ENCODE data around the gene HCFC1R1.
A peak's percentile ranks its signal among the peaks of the same experiment; 100 is the strongest.
"Not testable (repeated sequence)": the region's sequence is repeated elsewhere in the genome, so short reads cannot be mapped to it uniquely, and the experiment has no call there.

The HCFC1R1 gene, protein sequence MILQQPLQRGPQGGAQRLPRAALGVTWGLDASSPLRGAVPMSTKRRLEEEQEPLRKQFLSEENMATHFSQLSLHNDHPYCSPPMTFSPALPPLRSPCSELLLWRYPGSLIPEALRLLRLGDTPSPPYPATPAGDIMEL

GRCh38 chr16:3023669-3024478 lies at the start of gene HCFC1R1, which contains the start of gene THOC6:
Gene HCFC1R1 (minus strand): TSS chr16:3023942. CDS start chr16:3023941, 1 bp downstream.
Gene THOC6 (plus strand): TSS chr16:3024035. CDS start chr16:3024327, 292 bp downstream.
- peak within 1 kb of the TSS; percentile 95 for H3K27ac ChIP-seq (ENCODE audit: low read length)
- peaks cover 2% of the 10 kb centered on the region for H3K27me3 ChIP-seq (ENCODE audit: low read depth, low read length)
- peak within 1 kb of the TSS; percentile 69 to 81 for H3K4me3 ChIP-seq (ENCODE audit: low read depth in 1 of 2, low read length in 2 of 2)
- peaks cover 15 to 38% of the 10 kb centered on the region in 2 donors for H3K36me3 ChIP-seq (ENCODE audit: control insufficient read depth in 1 of 2, insufficient read depth in 2 of 2, low read length in 2 of 2)
- H3K4me1 ChIP-seq (ENCODE audit: control insufficient read depth in 1 of 2, insufficient read depth in 2 of 2, low read length in 2 of 2): peaks cover 15 to 36% of the 10 kb centered on the region in 2 donors
- H3K9me3 ChIP-seq (ENCODE audit: control insufficient read depth in 1 of 2, low read length in 2 of 2): no peaks in the 10 kb centered on the region

GRCh38 chr16:3073448-3073847 lies 49.7 kb upstream of the HCFC1R1 start:
- Histone ChIP-seq H3K4me1 (ENCODE audit: control insufficient read depth in 1 of 2, insufficient read depth in 2 of 2, low read length in 2 of 2) (no peaks in the 10 kb centered on the region), H3K27ac (ENCODE audit: low read length) (no peak overlapping the region), H3K9me3 (ENCODE audit: control insufficient read depth in 1 of 2, low read length in 2 of 2) (no peaks in the 10 kb centered on the region), H3K36me3 (ENCODE audit: control insufficient read depth in 1 of 2, insufficient read depth in 2 of 2, low read length in 2 of 2) (no peaks in the 10 kb centered on the region), H3K27me3 (ENCODE audit: low read depth, low read length) (no peaks in the 10 kb centered on the region), H3K4me3 (ENCODE audit: low read depth in 1 of 2, low read length in 2 of 2) (no peak overlapping the region)

DNA sequence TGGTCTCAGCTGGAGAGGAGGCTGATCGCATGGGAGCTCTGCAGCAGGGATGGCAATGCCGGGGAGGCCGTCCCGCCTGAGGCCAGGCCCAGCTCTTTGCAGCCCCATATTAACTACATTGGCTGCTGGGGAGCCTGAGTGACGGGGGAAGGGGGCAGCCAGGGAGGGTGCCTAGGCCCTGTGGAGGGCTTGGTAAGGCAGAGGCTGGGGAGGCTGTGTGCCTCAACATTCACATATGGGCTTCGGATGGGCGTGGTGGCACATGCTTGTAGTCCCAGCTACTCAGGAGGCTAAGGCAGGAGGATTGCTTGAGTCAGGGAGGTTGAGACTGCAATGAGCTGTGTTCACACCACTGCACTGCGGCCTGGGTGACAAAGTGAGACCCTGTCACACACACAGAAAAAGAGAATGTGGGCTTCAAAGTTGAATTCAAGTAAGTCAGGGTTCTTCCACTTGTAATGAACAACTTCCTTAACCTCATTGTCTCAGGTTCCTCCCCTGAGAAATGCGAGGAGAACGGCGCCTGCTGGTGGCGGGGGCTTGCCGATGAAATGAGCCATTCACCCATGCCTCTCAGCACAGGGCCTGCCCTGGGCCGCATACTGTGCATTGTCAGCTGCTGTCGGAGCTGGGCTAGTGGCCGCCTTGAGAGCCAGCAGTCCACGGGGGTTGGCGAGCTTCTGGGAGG lies 49.0 kb upstream of the HCFC1R1 start:
- H3K27me3 ChIP-seq (ENCODE audit: low read depth, low read length); H3K27ac ChIP-seq (ENCODE audit: low read length); H3K36me3 ChIP-seq (ENCODE audit: control insufficient read depth in 1 of 2, insufficient read depth in 2 of 2, low read length in 2 of 2); H3K4me1 ChIP-seq (ENCODE audit: control insufficient read depth in 1 of 2, insufficient read depth in 2 of 2, low read length in 2 of 2); H3K4me3 ChIP-seq (ENCODE audit: low read depth in 1 of 2, low read length in 2 of 2); H3K9me3 ChIP-seq (ENCODE audit: control insufficient read depth in 1 of 2, low read length in 2 of 2): not testable (repeated sequence)

DNA sequence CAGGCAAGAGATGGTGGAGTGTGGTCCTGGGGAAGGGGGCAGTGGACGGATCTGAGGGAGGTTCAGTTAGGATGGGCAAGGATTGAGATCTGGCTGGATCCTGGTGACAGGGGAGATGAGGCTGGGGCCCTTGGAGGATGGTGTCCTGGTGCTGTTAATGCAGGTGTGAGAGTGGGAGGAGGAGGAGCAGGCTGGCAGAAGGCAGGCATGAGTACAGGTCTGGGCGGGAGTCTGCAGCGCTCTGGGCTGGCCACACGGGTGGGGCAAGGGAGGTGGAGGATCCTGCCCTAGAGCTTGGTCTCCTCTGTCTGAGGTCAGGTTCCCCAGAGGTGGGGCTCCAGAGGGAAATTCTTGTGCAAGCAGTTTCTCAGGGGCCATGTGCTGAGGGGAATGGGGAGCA lies 48.4 kb upstream of the HCFC1R1 start:
- not testable (repeated sequence) for H3K4me1 ChIP-seq (ENCODE audit: control insufficient read depth in 1 of 2, insufficient read depth in 2 of 2, low read length in 2 of 2)

GRCh38 chr16:3071655-3072054 lies 47.9 kb upstream of the HCFC1R1 start:
- H3K36me3 ChIP-seq (ENCODE audit: control insufficient read depth in 1 of 2, insufficient read depth in 2 of 2, low read length in 2 of 2): no peaks in the 10 kb centered on the region
- no peaks in the 10 kb centered on the region for H3K9me3 ChIP-seq (ENCODE audit: control insufficient read depth in 1 of 2, low read length in 2 of 2)
- no peak overlapping the region for H3K4me3 ChIP-seq (ENCODE audit: low read depth in 1 of 2, low read length in 2 of 2)
- H3K27ac ChIP-seq (ENCODE audit: low read length): no peak overlapping the region
- no peaks in the 10 kb centered on the region for H3K4me1 ChIP-seq (ENCODE audit: control insufficient read depth in 1 of 2, insufficient read depth in 2 of 2, low read length in 2 of 2)
- no peaks in the 10 kb centered on the region for H3K27me3 ChIP-seq (ENCODE audit: low read depth, low read length)

More for the DNA sequence above, 48.4 kb upstream of the HCFC1R1 start:
- H3K27ac ChIP-seq (ENCODE audit: low read length); H3K27me3 ChIP-seq (ENCODE audit: low read depth, low read length); H3K4me3 ChIP-seq (ENCODE audit: low read depth in 1 of 2, low read length in 2 of 2); H3K36me3 ChIP-seq (ENCODE audit: control insufficient read depth in 1 of 2, insufficient read depth in 2 of 2, low read length in 2 of 2); H3K9me3 ChIP-seq (ENCODE audit: control insufficient read depth in 1 of 2, low read length in 2 of 2): not testable (repeated sequence)

- H3K36me3 ChIP-seq (ENCODE audit: control insufficient read depth in 1 of 2, insufficient read depth in 2 of 2, low read length in 2 of 2): no peaks in the 10 kb centered on the region
- H3K4me1 ChIP-seq (ENCODE audit: control insufficient read depth in 1 of 2, insufficient read depth in 2 of 2, low read length in 2 of 2): no peaks in the 10 kb centered on the region
- no peaks in the 10 kb centered on the region for H3K27me3 ChIP-seq (ENCODE audit: low read depth, low read length)
- H3K27ac ChIP-seq (ENCODE audit: low read length): no peak overlapping the region
- H3K4me3 ChIP-seq (ENCODE audit: low read depth in 1 of 2, low read length in 2 of 2): no peak overlapping the region
- no peaks in the 10 kb centered on the region for H3K9me3 ChIP-seq (ENCODE audit: control insufficient read depth in 1 of 2, low read length in 2 of 2)
Observed at GRCh38 chr16:3070608-3071111, 46.9 kb upstream of the HCFC1R1 start.

DNA sequence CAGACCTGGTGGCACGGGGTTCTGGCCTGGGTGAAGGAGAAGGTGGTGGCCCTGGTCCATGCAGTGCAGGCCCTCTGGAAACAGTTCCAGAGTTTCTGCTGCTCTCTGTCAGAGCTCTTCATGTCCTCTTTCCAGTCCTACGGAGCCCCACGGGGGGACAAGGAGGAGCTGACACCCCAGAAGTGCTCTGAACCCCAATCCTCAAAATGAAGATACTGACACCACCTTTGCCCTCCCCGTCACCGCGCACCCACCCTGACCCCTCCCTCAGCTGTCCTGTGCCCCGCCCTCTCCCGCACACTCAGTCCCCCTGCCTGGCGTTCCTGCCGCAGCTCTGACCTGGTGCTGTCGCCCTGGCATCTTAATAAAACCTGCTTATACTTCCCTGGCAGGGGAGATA lies 45.4 kb upstream of the HCFC1R1 start:
- not testable (repeated sequence) for H3K27ac ChIP-seq (ENCODE audit: low read length); H3K9me3 ChIP-seq (ENCODE audit: control insufficient read depth in 1 of 2, low read length in 2 of 2); H3K36me3 ChIP-seq (ENCODE audit: control insufficient read depth in 1 of 2, insufficient read depth in 2 of 2, low read length in 2 of 2); H3K27me3 ChIP-seq (ENCODE audit: low read depth, low read length); H3K4me1 ChIP-seq (ENCODE audit: control insufficient read depth in 1 of 2, insufficient read depth in 2 of 2, low read length in 2 of 2); H3K4me3 ChIP-seq (ENCODE audit: low read depth in 1 of 2, low read length in 2 of 2)

GRCh38 chr16:3068487-3068886 lies 44.7 kb upstream of the HCFC1R1 start:
- no peaks in the 10 kb centered on the region for H3K27me3 ChIP-seq (ENCODE audit: low read depth, low read length)
- H3K9me3 ChIP-seq (ENCODE audit: control insufficient read depth in 1 of 2, low read length in 2 of 2): no peaks in the 10 kb centered on the region
- peaks cover 0 to 6% of the 10 kb centered on the region in 2 donors for H3K4me1 ChIP-seq (ENCODE audit: control insufficient read depth in 1 of 2, insufficient read depth in 2 of 2, low read length in 2 of 2)
- no peak overlapping the region for H3K4me3 ChIP-seq (ENCODE audit: low read depth in 1 of 2, low read length in 2 of 2)
- no peak overlapping the region for H3K27ac ChIP-seq (ENCODE audit: low read length)
- no peaks in the 10 kb centered on the region for H3K36me3 ChIP-seq (ENCODE audit: control insufficient read depth in 1 of 2, insufficient read depth in 2 of 2, low read length in 2 of 2)

GRCh38 chr16:3066440-3066748 lies 42.7 kb upstream of the HCFC1R1 start:
- no peaks in the 10 kb centered on the region for H3K9me3 ChIP-seq (ENCODE audit: control insufficient read depth in 1 of 2, low read length in 2 of 2)
- H3K4me3 ChIP-seq (ENCODE audit: low read depth in 1 of 2, low read length in 2 of 2): peak overlapping the region; percentile 48 to 78
- H3K27ac ChIP-seq (ENCODE audit: low read length): no peak overlapping the region

DNA sequence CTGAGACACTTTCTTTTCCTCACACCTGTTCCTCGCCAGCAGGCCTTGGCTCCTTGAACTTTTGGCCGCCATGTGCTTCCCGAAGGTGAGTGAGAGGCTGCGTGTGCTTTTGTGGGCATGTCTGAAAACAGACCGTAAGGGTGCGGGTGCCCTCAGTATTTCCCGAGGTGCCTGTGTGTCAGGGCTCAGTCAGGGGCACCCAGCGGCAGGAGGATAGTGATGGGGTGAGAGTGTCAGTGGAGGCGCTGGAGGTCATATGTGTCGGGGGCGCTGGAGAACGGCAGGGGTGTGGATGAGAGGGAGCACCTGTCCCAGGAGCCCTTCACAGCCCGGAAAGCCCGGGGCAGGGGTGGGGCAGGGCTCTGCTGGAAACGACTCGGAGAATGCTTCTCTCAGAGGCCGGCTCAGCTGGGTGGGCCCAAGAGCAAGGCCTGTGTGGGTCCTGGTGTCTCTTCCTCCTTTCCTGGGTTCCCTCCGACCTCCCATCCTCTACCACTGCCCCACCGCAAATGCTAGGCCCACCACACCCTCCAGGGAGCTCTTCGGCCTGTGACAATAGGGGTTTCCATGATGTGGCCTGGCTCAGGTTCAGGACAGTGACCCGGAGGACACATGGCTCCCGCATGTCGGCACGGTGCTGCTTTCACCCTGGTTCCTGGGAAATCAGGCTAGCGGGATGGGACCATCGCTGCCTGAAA lies 42.1 kb upstream of the HCFC1R1 start:
- Histone ChIP-seq H3K36me3 (ENCODE audit: control insufficient read depth in 1 of 2, insufficient read depth in 2 of 2, low read length in 2 of 2) (no peaks in the 10 kb centered on the region), H3K4me3 (ENCODE audit: low read depth in 1 of 2, low read length in 2 of 2) (peak overlapping the region; percentile 48 to 78), H3K27ac (ENCODE audit: low read length) (peak overlapping the region; percentile 87), H3K27me3 (ENCODE audit: low read depth, low read length) (no peaks in the 10 kb centered on the region), H3K4me1 (ENCODE audit: control insufficient read depth in 1 of 2, insufficient read depth in 2 of 2, low read length in 2 of 2) (peaks cover 0 to 6% of the 10 kb centered on the region in 2 donors), H3K9me3 (ENCODE audit: control insufficient read depth in 1 of 2, low read length in 2 of 2) (no peaks in the 10 kb centered on the region)

More at GRCh38 chr16:3066440-3066748, 42.7 kb upstream of the HCFC1R1 start:
- no peaks in the 10 kb centered on the region for H3K27me3 ChIP-seq (ENCODE audit: low read depth, low read length)
- H3K36me3 ChIP-seq (ENCODE audit: control insufficient read depth in 1 of 2, insufficient read depth in 2 of 2, low read length in 2 of 2): no peaks in the 10 kb centered on the region
- H3K4me1 ChIP-seq (ENCODE audit: control insufficient read depth in 1 of 2, insufficient read depth in 2 of 2, low read length in 2 of 2): peaks cover 0 to 6% of the 10 kb centered on the region in 2 donors

Data from muscle layer of duodenum (tissue), 2 donors.